GM23338 (cell line): ENCODE measurements around the gene PHACTR1. TPM values are rescaled to one million over a fixed set of nuclear protein-coding genes. Genes with fewer than 3 reads are reported as not detected.

Experiments
- ETS1 ChIP-seq: IDR thresholded peaks from 2 replicates; pipeline ENCODE4 v1.6.1; 2016; ENCODE audit warnings: antibody characterized with exemption
- NANOG ChIP-seq: IDR thresholded peaks from 2 replicates; pipeline ENCODE4 v1.6.1; 2016; ENCODE audit warnings: antibody characterized with exemption, borderline replicate concordance
- REST ChIP-seq: IDR thresholded peaks from one replicate; pipeline ENCODE4 v1.6.1; 2018; ENCODE audit warnings: antibody characterized with exemption; ENCODE audit not compliant: unreplicated experiment
- ZNF114 ChIP-seq: fragments of 250-450 bp; sonication (Bioruptor Pico); IDR thresholded peaks from 2 replicates; pipeline ENCODE4 v1.5.0; 2020; ENCODE audit warnings: mild to moderate bottlenecking, moderate library complexity
- polyA plus RNA-seq: library from polyadenylated mRNA; unstranded; fragments of >200 nt; fragmentation: Nextera tagmentation; extraction: Ambion mirVana; gene quantifications from 2 replicates; pipeline ENCODE4 v1.2.1, GENCODE V29; 2016
- total RNA-seq: library from RNA; depleted of rRNA; stranded (reverse); fragments of >200 nt; shearing (Covaris generic); gene quantifications from 2 replicates; pipeline ENCODE4 v1.2.3, GENCODE V29; 2014
- TF ChIP-seq, protein P1 (sequence below): fragments of 250-450 bp; sonication (Bioruptor Pico); IDR thresholded peaks from 2 replicates; pipeline ENCODE4 v1.5.0; 2020; ENCODE audit warnings: mild to moderate bottlenecking, moderate library complexity

PHACTR1 gene
- total and polyA plus RNA-seq, 2 experiments from 2014 or later, result 5.9 to 19.3 TPM

GRCh38 chr6:13190376-13190775 lies 473.8 kb downstream of the PHACTR1 start (continued):
- TF ChIP-seq, protein P1, sequence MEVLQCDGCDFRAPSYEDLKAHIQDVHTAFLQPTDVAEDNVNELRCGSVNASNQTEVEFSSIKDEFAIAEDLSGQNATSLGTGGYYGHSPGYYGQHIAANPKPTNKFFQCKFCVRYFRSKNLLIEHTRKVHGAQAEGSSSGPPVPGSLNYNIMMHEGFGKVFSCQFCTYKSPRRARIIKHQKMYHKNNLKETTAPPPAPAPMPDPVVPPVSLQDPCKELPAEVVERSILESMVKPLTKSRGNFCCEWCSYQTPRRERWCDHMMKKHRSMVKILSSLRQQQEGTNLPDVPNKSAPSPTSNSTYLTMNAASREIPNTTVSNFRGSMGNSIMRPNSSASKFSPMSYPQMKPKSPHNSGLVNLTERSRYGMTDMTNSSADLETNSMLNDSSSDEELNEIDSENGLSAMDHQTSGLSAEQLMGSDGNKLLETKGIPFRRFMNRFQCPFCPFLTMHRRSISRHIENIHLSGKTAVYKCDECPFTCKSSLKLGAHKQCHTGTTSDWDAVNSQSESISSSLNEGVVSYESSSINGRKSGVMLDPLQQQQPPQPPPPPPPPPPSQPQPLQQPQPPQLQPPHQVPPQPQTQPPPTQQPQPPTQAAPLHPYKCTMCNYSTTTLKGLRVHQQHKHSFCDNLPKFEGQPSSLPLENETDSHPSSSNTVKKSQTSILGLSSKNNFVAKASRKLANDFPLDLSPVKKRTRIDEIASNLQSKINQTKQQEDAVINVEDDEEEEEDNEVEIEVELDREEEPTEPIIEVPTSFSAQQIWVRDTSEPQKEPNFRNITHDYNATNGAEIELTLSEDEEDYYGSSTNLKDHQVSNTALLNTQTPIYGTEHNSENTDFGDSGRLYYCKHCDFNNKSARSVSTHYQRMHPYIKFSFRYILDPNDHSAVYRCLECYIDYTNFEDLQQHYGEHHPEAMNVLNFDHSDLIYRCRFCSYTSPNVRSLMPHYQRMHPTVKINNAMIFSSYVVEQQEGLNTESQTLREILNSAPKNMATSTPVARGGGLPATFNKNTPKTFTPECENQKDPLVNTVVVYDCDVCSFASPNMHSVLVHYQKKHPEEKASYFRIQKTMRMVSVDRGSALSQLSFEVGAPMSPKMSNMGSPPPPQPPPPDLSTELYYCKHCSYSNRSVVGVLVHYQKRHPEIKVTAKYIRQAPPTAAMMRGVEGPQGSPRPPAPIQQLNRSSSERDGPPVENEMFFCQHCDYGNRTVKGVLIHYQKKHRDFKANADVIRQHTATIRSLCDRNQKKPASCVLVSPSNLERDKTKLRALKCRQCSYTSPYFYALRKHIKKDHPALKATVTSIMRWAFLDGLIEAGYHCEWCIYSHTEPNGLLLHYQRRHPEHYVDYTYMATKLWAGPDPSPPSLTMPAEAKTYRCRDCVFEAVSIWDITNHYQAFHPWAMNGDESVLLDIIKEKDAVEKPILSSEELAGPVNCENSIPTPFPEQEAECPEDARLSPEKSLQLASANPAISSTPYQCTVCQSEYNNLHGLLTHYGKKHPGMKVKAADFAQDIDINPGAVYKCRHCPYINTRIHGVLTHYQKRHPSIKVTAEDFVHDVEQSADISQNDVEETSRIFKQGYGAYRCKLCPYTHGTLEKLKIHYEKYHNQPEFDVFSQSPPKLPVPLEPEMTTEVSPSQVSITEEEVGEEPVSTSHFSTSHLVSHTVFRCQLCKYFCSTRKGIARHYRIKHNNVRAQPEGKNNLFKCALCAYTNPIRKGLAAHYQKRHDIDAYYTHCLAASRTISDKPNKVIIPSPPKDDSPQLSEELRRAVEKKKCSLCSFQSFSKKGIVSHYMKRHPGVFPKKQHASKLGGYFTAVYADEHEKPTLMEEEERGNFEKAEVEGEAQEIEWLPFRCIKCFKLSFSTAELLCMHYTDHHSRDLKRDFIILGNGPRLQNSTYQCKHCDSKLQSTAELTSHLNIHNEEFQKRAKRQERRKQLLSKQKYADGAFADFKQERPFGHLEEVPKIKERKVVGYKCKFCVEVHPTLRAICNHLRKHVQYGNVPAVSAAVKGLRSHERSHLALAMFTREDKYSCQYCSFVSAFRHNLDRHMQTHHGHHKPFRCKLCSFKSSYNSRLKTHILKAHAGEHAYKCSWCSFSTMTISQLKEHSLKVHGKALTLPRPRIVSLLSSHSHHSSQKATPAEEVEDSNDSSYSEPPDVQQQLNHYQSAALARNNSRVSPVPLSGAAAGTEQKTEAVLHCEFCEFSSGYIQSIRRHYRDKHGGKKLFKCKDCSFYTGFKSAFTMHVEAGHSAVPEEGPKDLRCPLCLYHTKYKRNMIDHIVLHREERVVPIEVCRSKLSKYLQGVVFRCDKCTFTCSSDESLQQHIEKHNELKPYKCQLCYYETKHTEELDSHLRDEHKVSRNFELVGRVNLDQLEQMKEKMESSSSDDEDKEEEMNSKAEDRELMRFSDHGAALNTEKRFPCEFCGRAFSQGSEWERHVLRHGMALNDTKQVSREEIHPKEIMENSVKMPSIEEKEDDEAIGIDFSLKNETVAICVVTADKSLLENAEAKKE (CRISPR knock-in tag), result no peak
- TF ChIP-seq NANOG, result no peak
- no peak for TF ChIP-seq ZNF114 (CRISPR knock-in tag)
- TF ChIP-seq ETS1, result no peak
- no peak for TF ChIP-seq REST
